IMR-90 (cell line): ENCODE measurements around the gene ADAMTSL2. TPM values are rescaled to one million over a fixed set of nuclear protein-coding genes. Genes with fewer than 3 reads are reported as not detected.

Experiments
- ATAC-seq: fragments of 200-7000 bp; cut with Tn5 transposase; 2 replicates; pipeline ENCODE4 v1.9.1; 2020; ENCODE audit warnings: low read depth, mild to moderate bottlenecking, moderate library complexity
- BruUV-seq: library from RNA; stranded (reverse); fragments of 400-500 nt; replicated peaks from 2 replicates; lab custom pipeline; 2021; lab: Mats Ljungman, UMichigan
- CTCF ChIA-PET: fragments of 300-600 bp; formaldehyde crosslinking; extraction: SDS; loops from one replicate; lab custom pipeline; 2021; ENCODE audit warnings: antibody characterized with exemption; lab: Yijun Ruan, JAX
- POLR2A ChIA-PET: fragments of 300-600 bp; sonication (Branson Sonifier 250); formaldehyde crosslinking; loops from one replicate; lab custom pipeline; 2022; ENCODE audit warnings: antibody characterized with exemption; ENCODE audit not compliant: unreplicated experiment; lab: Charles Lee
- DNase-seq: peaks from one replicate; pipeline ENCODE4 v3.0.0; 2013
- H2AFZ ChIP-seq: replicated peaks from 2 replicates; pipeline ENCODE3; 2013; ENCODE audit warnings: low read length, mild to moderate bottlenecking; ENCODE audit not compliant: poor library complexity
- H2AK5ac ChIP-seq: 2 replicates; pipeline ENCODE4 v1.6.1; 2013; ENCODE audit warnings: low read depth, low read length, inconsistent platforms
- H2AK9ac ChIP-seq: replicated peaks from 2 replicates; pipeline ENCODE3; 2013; ENCODE audit warnings: mild to moderate bottlenecking, low read depth, low read length, moderate library complexity; ENCODE audit not compliant: poor library complexity
- H2BK120ac ChIP-seq: 2 replicates; pipeline ENCODE4 v1.6.1; 2013; ENCODE audit warnings: low read depth, low read length, inconsistent platforms
- H2BK15ac ChIP-seq: 3 replicates; pipeline ENCODE4 v1.6.1; 2013; ENCODE audit warnings: low read depth, low read length, inconsistent platforms
- H2BK20ac ChIP-seq: 2 replicates; pipeline ENCODE4 v1.6.1; 2013; ENCODE audit warnings: low read depth, mild to moderate bottlenecking, inconsistent platforms, low read length, moderate library complexity
- H2BK5ac ChIP-seq: 2 replicates; pipeline ENCODE4 v1.6.1; 2013; ENCODE audit warnings: mild to moderate bottlenecking, low read depth, low read length, inconsistent platforms; ENCODE audit not compliant: poor library complexity, severe bottlenecking
- H3K14ac ChIP-seq: replicated peaks from 2 replicates; pipeline ENCODE4 v1.6.1; 2013; ENCODE audit warnings: low read depth, low read length, inconsistent platforms
- H3K18ac ChIP-seq: 2 replicates; pipeline ENCODE4 v1.6.1; 2013; ENCODE audit warnings: low read depth, low read length, control low read depth
- H3K23ac ChIP-seq: 2 replicates; pipeline ENCODE4 v1.6.1; 2013; ENCODE audit warnings: low read depth, low read length, inconsistent platforms
- H3K27ac ChIP-seq: 2 replicates; pipeline ENCODE4 v1.5.1; 2013; ENCODE audit warnings: mild to moderate bottlenecking, control low read depth, low read length; ENCODE audit not compliant: insufficient read depth
- H3K27me3 ChIP-seq: 2 replicates; pipeline ENCODE4 v1.6.1; 2013; ENCODE audit warnings: low read length; ENCODE audit not compliant: control insufficient read depth, insufficient read depth
- H3K36me3 ChIP-seq: 2 replicates; pipeline ENCODE4 v1.6.1; 2013; ENCODE audit warnings: low read length, mixed read lengths; ENCODE audit not compliant: control insufficient read depth, insufficient read depth
- H3K4ac ChIP-seq: 2 replicates; pipeline ENCODE4 v1.6.1; 2013; ENCODE audit warnings: low read depth, low read length, inconsistent platforms
- H3K4me1 ChIP-seq: 2 replicates; pipeline ENCODE4 v1.6.1; 2013; ENCODE audit warnings: low read length, mixed read lengths; ENCODE audit not compliant: control insufficient read depth, insufficient read depth
- H3K4me2 ChIP-seq: 2 replicates; pipeline ENCODE4 v1.6.1; 2013; ENCODE audit warnings: low read depth, mild to moderate bottlenecking, control low read depth, low read length, moderate library complexity
- H3K4me3 ChIP-seq: 2 replicates; pipeline ENCODE4 v1.5.1; 2013; ENCODE audit warnings: low read depth, mild to moderate bottlenecking, control low read depth, low read length, moderate library complexity; ENCODE audit not compliant: insufficient read depth
- H3K56ac ChIP-seq: 2 replicates; pipeline ENCODE4 v1.6.1; 2013; ENCODE audit warnings: low read length, inconsistent platforms; ENCODE audit not compliant: insufficient read depth; ENCODE audit errors: extremely low read depth
- H3K79me1 ChIP-seq, 2 experiments: 2 replicates each; pipeline ENCODE4 v1.6.1; 2013; ENCODE audit warnings: low read length in 2 of 2, inconsistent platforms in 1 of 2, low read depth in 1 of 2
- H3K9ac ChIP-seq: 2 replicates; pipeline ENCODE4 v1.6.1; 2013; ENCODE audit warnings: low read depth, low read length, control low read depth
- H3K9me1 ChIP-seq: 2 replicates; pipeline ENCODE4 v1.6.1; 2013; ENCODE audit warnings: low read length, inconsistent platforms; ENCODE audit not compliant: insufficient read depth
- H3K9me3 ChIP-seq: 2 replicates; pipeline ENCODE4 v1.6.1; 2013; ENCODE audit warnings: low read length; ENCODE audit not compliant: control insufficient read depth, insufficient read depth
- H4K20me1 ChIP-seq: 2 replicates; pipeline ENCODE4 v1.6.1; 2013; ENCODE audit warnings: low read length, inconsistent platforms; ENCODE audit not compliant: insufficient read depth
- H4K5ac ChIP-seq: 2 replicates; pipeline ENCODE4 v1.6.1; 2013; ENCODE audit warnings: mild to moderate bottlenecking, low read depth, low read length, control low read depth
- H4K8ac ChIP-seq, 2 experiments: 2 replicates each; pipeline ENCODE4 v1.6.1; 2013; ENCODE audit warnings: low read depth in 2 of 2, low read length in 2 of 2, control low read depth in 1 of 2, inconsistent platforms in 1 of 2
- H4K91ac ChIP-seq: 2 replicates; pipeline ENCODE4 v1.6.1; 2013; ENCODE audit warnings: low read depth, low read length, inconsistent platforms; ENCODE audit not compliant: insufficient read depth
- BHLHE40 ChIP-seq: fragments of 150-350 bp; IDR thresholded peaks from 2 replicates; pipeline ENCODE4 v1.6.1; 2016; ENCODE audit warnings: mild to moderate bottlenecking, low read depth, low read length
- CEBPB ChIP-seq: IDR thresholded peaks from 2 replicates; pipeline ENCODE4 v1.6.1; 2012; ENCODE audit warnings: low read depth, low read length, improper control_type of control experiment
- CHD1 ChIP-seq: IDR thresholded peaks from 2 replicates; pipeline ENCODE4 v1.6.1; 2012; ENCODE audit warnings: low read depth, low read length, improper control_type of control experiment
- CTCF ChIP-seq: conservative IDR thresholded peaks from 2 replicates; pipeline ENCODE4 v1.5.1; 2012; ENCODE audit warnings: mild to moderate bottlenecking, low read depth, low read length, improper control_type of control experiment
- FOS ChIP-seq: fragments of 150-350 bp; IDR thresholded peaks from 2 replicates; pipeline ENCODE4 v1.6.1; 2016; ENCODE audit warnings: low read depth, low read length
- MAFK ChIP-seq: IDR thresholded peaks from 2 replicates; pipeline ENCODE4 v1.6.1; 2012; ENCODE audit warnings: low read depth, low read length, improper control_type of control experiment
- MAZ ChIP-seq: IDR thresholded peaks from 2 replicates; pipeline ENCODE4 v1.6.1; 2012; ENCODE audit warnings: low read depth, mild to moderate bottlenecking, low read length, improper control_type of control experiment, moderate library complexity, borderline replicate concordance
- MXI1 ChIP-seq: IDR thresholded peaks from 2 replicates; pipeline ENCODE4 v1.6.1; 2012; ENCODE audit warnings: low read depth, mild to moderate bottlenecking, low read length, moderate library complexity, borderline replicate concordance
- NFE2L2 ChIP-seq: fragments of 150-350 bp; IDR thresholded peaks from 2 replicates; pipeline ENCODE4 v1.6.1; 2016; ENCODE audit warnings: low read depth, mild to moderate bottlenecking, low read length
- POLR2A ChIP-seq: IDR thresholded peaks from 2 replicates; pipeline ENCODE4 v1.6.1; 2012; ENCODE audit warnings: mild to moderate bottlenecking, low read depth, low read length
- RAD21 ChIP-seq: IDR thresholded peaks from 2 replicates; pipeline ENCODE4 v1.6.1; 2012; ENCODE audit warnings: low read length, improper control_type of control experiment
- RCOR1 ChIP-seq: IDR thresholded peaks from 2 replicates; pipeline ENCODE4 v1.6.1; 2012; ENCODE audit warnings: mild to moderate bottlenecking, low read length, improper control_type of control experiment; ENCODE audit not compliant: insufficient replicate concordance
- RFX5 ChIP-seq: IDR thresholded peaks from 2 replicates; pipeline ENCODE4 v1.8.0; 2012; ENCODE audit warnings: low read depth, mild to moderate bottlenecking, low read length, moderate library complexity
- SMC3 ChIP-seq: fragments of 150-350 bp; IDR thresholded peaks from 2 replicates; pipeline ENCODE4 v1.6.1; 2016; ENCODE audit warnings: low read depth, mild to moderate bottlenecking, antibody characterized with exemption, low read length, moderate library complexity
- USF2 ChIP-seq: fragments of 150-350 bp; IDR thresholded peaks from 2 replicates; pipeline ENCODE4 v1.6.1; 2017; ENCODE audit warnings: mild to moderate bottlenecking, antibody characterized with exemption, low read length, low read depth
- WGBS, 2 experiments: methylation state at CpG; one replicate each; pipeline versions ENCODE4 v1.1.5 to v1.1.7; 2013; ENCODE audit warnings: missing lambda C conversion rate in 2 of 2; ENCODE audit not compliant: insufficient read length in 1 of 2; ENCODE audit errors: extremely low coverage in 2 of 2; 5-methylcytosine and 5-hydroxymethylcytosine counted together
- dilution Hi-C: fragments of 300-500 bp; cut with HindIII; formaldehyde crosslinking; loops from one replicate; pipeline ENCODE4 v1.14.3; 2018; ENCODE audit warnings: low sequenced_read_pairs; ENCODE audit not compliant: unreplicated experiment
- in situ Hi-C: fragments of 300-500 bp; cut with MboI; formaldehyde crosslinking; loops from 3 replicates; pipeline ENCODE4 v1.14.3; 2019; ENCODE audit warnings: low sequenced_read_pairs, inconsistent platforms, mixed read lengths
- intact Hi-C: fragments of 100-400 bp; cut with micrococcal nuclease; formaldehyde crosslinking; loops from 2 replicates; pipeline ENCODE4 v1.10.0; 2022
- polyA plus RNA-seq, 3 experiments: library from polyadenylated mRNA; depleted of rRNA; stranded (reverse); fragments of >200 nt; gene quantifications; 2 replicates each; pipeline ENCODE4 v1.2.3, GENCODE V29; 2012; ENCODE audit warnings: low replicate concordance in 1 of 3
- total RNA-seq: library from RNA; depleted of rRNA; stranded (reverse); fragments of >200 nt; gene quantifications from 2 replicates; pipeline ENCODE4 v1.2.3, GENCODE V29; 2012
- TF ChIP-seq, protein P1 (sequence below): fragments of 150-350 bp; IDR thresholded peaks from 2 replicates; pipeline ENCODE4 v1.6.1; 2016; ENCODE audit warnings: low read depth, mild to moderate bottlenecking, low read length, moderate library complexity, borderline replicate concordance

ADAMTSL2 gene
- total and polyA plus RNA-seq, 2 of the 4 experiments (the other 2 are of a cell fraction), result not detected

- Histone ChIP-seq H4K8ac (no peak overlapping the region), H3K14ac (no peak overlapping the region), H3K23ac (no peak overlapping the region), H3K18ac (no peak overlapping the region), H3K9me1 (no peaks in the 10 kb centered on the region), H2BK15ac (no peak overlapping the region), H4K91ac (no peak overlapping the region), H2AK9ac (no peak overlapping the region), H4K20me1 (no peaks in the 10 kb centered on the region), H3K9me3 (no peaks in the 10 kb centered on the region), H3K27me3 (peaks cover 52% of the 10 kb centered on the region), H2BK20ac (no peak overlapping the region), H2AFZ (no peak overlapping the region), H2BK5ac (no peak overlapping the region), H3K4me1 (no peaks in the 10 kb centered on the region), H3K4me3 (no peak overlapping the region), H3K27ac (no peak overlapping the region), H2BK120ac (no peak overlapping the region), H3K56ac (no peak overlapping the region), H3K9ac (no peak overlapping the region), H4K5ac (no peak overlapping the region), H2AK5ac (no peak overlapping the region), H3K79me1 (no peaks in the 10 kb centered on the region), H3K4ac (no peak overlapping the region), H3K4me2 (no peak overlapping the region), H3K36me3 (no peaks in the 10 kb centered on the region)
- intact Hi-C loops, result no loop called here
- CTCF ChIA-PET, result no interaction called here
- in situ Hi-C loops, result no loop called here
- BruUV-seq, result no TSS peak
- dilution Hi-C loops, result no loop called here
- ATAC-seq (no peak), DNase-seq (no peak)
- POLR2A ChIA-PET, result no interaction called here
- TF ChIP-seq BHLHE40 (no peak), CEBPB (no peak), MAZ (no peak), FOS (no peak), CHD1 (no peak), SMC3 (no peak), RCOR1 (no peak), RFX5 (no peak), RAD21 (no peak), MXI1 (no peak), USF2 (no peak), MAFK (no peak), NFE2L2 (no peak), CTCF (no peak), POLR2A (no peak)
- TF ChIP-seq, protein P1, sequence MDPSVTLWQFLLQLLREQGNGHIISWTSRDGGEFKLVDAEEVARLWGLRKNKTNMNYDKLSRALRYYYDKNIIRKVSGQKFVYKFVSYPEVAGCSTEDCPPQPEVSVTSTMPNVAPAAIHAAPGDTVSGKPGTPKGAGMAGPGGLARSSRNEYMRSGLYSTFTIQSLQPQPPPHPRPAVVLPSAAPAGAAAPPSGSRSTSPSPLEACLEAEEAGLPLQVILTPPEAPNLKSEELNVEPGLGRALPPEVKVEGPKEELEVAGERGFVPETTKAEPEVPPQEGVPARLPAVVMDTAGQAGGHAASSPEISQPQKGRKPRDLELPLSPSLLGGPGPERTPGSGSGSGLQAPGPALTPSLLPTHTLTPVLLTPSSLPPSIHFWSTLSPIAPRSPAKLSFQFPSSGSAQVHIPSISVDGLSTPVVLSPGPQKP, result no peak
- WGBS, 2 experiments, result 71% methylated on average over 14 of the region's 17 CpGs; no CpG with 5 or more reads in 1 of the 2 experiments
Measured at GRCh38 chr9:133574771-133575170, 40.3 kb downstream of the ADAMTSL2 start.
